Fibroblast of pulmonary artery (primary cell): ENCODE results near the gene GDPD4.
A peak's percentile ranks its signal among the peaks of the same experiment; 100 is the strongest.

Source experiments
- DNase-seq: peaks from one replicate; pipeline ENCODE4 v3.0.0-alpha.2; 2010; ENCODE audit warnings: low read depth
- H3K4me3 ChIP-seq: replicated peaks from 2 replicates; pipeline ENCODE4 v1.5.1; 2011; ENCODE audit warnings: low read depth, mild to moderate bottlenecking, control low read depth, low read length, moderate library complexity
- CTCF ChIP-seq: IDR thresholded peaks from 2 replicates; pipeline ENCODE4 v1.5.1; 2011; ENCODE audit warnings: mild to moderate bottlenecking, control low read depth, low read length, inconsistent platforms; ENCODE audit errors: missing control alignments

GDPD4 gene

GRCh38 chr11:77266766-77267165 lies 34.7 kb downstream of the GDPD4 start:
- no peak overlapping the region for H3K4me3 ChIP-seq
- no peak for DNase-seq
- no peak for TF ChIP-seq CTCF

GRCh38 chr11:77262803-77263202 lies 38.7 kb downstream of the GDPD4 start:
- no peak for DNase-seq
- no peak for TF ChIP-seq CTCF
- no peak overlapping the region for H3K4me3 ChIP-seq

GRCh38 chr11:77259641-77260040 lies 41.8 kb downstream of the GDPD4 start:
- TF ChIP-seq CTCF = no peak
- DNase-seq = peak; percentile 60
- H3K4me3 ChIP-seq = no peak overlapping the region

- DNase-seq = no peak
- H3K4me3 ChIP-seq = no peak overlapping the region
- TF ChIP-seq CTCF = no peak
These were observed 47.8 kb downstream of the GDPD4 start for GRCh38 chr11:77253690-77254089.

- no peak for TF ChIP-seq CTCF
- no peak for DNase-seq
- no peak overlapping the region for H3K4me3 ChIP-seq
These were observed 48.8 kb downstream of the GDPD4 start for GRCh38 chr11:77252555-77253270.

- DNase-seq = peak; percentile 44
- TF ChIP-seq CTCF = no peak
- H3K4me3 ChIP-seq = no peak overlapping the region
These were observed 50.4 kb downstream of the GDPD4 start for GRCh38 chr11:77250881-77251640.
